Measurements from ENCODE around the gene UNC5B.

The UNC5B gene

DNA sequence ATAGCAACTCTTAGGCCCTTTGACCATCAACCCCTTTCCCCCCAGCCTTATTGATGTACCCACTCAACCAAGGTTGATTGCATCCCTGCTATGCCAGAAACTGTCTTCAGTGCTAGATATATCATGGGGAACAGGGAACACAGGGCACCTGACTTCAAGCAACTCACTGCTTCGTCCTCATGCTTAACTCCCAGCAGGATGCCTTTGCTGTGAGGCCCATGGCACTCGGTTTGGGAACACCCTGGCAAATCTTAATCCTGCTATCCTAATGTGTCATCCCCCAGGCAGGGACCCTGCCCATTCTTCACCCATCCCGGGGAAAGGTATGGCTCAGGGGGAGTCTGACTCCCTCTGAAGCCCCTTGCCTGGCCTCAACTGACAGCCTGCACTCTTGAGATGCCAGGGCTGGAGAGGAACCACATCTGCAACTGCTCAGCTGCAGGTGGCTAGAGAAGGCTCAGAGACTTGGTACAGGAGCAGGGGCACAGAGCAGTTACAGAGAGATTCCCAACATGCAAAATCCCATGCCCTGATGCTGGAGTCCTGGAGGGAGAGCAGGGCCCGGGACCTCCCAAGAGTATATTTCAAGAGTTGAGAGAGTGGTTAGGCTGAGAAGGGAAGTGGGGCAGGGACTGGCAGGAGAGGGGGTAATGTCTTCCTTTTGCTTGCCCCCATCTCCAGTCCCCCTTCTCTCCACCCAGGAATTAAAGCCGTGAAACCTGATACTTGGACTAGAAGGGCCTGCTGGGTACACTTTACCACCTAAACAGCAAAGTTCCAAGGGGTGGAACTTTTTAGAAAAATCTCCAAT is 2.4 kb upstream of the UNC5B start:
- DNase-seq (ENCODE audit: low spot score) = peak; percentile 63

GRCh38 chr10:71210542-71210871 is 1.9 kb upstream of the UNC5B start:
- peak; percentile 45 for DNase-seq (ENCODE audit: low spot score)

- DNase-seq (ENCODE audit: low spot score) = no peak
Observed at GRCh38 chr10:71211053-71211452, 1.3 kb upstream of the UNC5B start.

GRCh38 chr10:71211775-71212317 is 524 bp upstream of the UNC5B start:
- peak; percentile 65 for DNase-seq (ENCODE audit: low spot score)

DNA sequence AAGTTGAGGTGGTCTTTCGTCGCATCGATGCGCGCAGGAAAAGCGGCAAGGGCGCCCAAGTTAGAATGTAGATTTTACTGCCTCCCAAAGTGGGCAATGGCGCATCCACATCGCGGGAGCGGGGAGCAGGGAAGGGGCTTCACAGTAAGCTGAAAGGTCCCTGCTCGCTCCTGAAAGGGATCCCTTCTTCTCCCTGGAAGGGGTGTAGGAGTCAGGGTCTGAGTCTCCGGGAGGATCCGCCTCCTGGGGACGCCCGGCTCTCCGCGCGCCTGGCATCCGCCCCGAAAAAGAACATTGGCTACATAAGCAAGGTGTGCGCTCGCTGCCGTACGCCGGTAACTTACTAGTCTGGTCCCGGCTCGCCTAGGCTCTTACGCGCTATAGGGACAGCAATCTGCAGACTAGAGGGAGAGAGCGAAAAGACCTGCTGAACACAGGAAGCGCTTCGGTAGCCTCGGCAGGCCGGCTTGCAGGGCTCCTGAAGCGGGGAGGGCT is 804 bp downstream of the UNC5B start:
- peak; percentile 71 for DNase-seq (ENCODE audit: low spot score)

- peak; percentile 67 for DNase-seq (ENCODE audit: low spot score)
Observed at GRCh38 chr10:71213761-71214440, 1.5 kb downstream of the UNC5B start.

- peak; percentile 55 for DNase-seq (ENCODE audit: low spot score)
Observed at GRCh38 chr10:71214641-71215559, 2.5 kb downstream of the UNC5B start.

GRCh38 chr10:71216363-71216695 is 4.0 kb downstream of the UNC5B start:
- DNase-seq (ENCODE audit: low spot score) = no peak

- peak; percentile 61 for DNase-seq (ENCODE audit: low spot score)
Observed at GRCh38 chr10:71216751-71217265, 4.4 kb downstream of the UNC5B start.

DNA sequence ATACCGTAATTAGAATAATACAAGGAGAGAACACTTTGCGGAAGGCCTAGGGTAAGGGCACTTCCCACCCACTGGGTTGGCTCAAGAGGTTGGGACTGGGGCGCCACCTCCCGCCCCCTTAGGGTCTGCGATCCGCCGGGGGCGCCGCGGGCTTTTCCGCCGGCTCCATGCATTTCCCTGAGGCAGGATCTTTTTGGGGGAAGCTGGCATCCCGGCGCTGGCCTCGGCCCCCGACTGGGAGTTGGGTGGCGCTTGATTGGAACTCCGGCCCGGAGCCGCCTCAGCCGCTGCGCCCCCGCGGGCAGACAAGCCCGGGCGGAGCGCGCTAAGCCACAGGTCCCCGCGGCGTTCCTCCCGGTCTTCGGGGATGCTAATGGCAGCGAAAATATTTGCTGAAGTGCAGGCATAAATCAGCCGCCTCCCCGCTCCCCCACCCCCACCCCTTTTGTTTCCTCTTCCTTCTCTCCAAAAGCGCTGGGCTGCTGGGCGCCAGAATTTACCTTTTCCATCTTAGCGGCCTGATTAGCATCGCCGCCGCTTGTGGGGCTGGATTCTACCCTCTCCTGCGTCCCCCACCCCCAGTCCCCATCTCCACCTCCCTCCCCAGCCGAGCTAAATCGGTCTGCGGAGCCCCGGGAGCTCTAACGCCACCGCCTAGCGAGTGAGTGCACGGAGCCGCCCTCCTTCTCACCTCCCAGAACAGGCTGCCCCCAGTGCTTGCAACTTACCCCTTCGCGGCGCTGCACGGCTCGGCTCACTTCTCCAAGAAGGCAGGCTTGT is 5.1 kb downstream of the UNC5B start:
- peak; percentile 64 for DNase-seq (ENCODE audit: low spot score)

DNA sequence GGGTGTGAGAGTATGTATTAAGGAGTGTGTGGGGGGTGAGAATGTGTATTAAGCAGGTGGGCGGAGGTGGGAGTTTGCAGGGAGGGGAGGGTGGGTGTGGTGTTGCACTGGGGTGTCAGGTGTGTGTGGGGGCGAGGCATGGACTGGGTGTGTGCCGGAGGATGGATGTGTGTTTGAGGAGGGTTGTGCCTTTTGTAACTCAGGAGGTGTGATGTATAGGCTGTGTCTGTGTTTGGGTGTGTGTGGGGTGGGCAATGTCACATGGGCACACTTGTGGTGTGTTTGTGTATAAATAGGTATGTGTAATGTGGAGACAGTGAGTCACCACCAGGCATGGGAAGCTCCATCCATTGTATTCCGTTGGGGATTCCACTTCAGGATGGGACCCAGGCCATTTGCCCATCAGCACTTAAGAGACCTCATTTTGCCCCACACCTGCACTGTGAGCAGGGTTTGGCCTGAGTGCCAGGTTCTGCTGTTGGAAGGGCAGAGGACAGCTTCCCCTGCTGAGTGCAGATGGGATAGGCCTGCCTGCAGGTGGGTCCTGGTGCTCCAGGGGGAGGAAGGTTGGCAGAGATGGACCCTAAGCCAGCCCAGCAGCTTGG is 5.8 kb downstream of the UNC5B start:
- DNase-seq (ENCODE audit: low spot score) = peak; percentile 46

- peak; percentile 64 for DNase-seq (ENCODE audit: low spot score)
Observed at GRCh38 chr10:71218651-71219050, 6.3 kb downstream of the UNC5B start.

- peak; percentile 23 for DNase-seq (ENCODE audit: low spot score)
Observed at GRCh38 chr10:71219236-71219917, 7.0 kb downstream of the UNC5B start.

- DNase-seq (ENCODE audit: low spot score) = peak; percentile 44
Observed at GRCh38 chr10:71219918-71220688, 7.7 kb downstream of the UNC5B start.

DNA sequence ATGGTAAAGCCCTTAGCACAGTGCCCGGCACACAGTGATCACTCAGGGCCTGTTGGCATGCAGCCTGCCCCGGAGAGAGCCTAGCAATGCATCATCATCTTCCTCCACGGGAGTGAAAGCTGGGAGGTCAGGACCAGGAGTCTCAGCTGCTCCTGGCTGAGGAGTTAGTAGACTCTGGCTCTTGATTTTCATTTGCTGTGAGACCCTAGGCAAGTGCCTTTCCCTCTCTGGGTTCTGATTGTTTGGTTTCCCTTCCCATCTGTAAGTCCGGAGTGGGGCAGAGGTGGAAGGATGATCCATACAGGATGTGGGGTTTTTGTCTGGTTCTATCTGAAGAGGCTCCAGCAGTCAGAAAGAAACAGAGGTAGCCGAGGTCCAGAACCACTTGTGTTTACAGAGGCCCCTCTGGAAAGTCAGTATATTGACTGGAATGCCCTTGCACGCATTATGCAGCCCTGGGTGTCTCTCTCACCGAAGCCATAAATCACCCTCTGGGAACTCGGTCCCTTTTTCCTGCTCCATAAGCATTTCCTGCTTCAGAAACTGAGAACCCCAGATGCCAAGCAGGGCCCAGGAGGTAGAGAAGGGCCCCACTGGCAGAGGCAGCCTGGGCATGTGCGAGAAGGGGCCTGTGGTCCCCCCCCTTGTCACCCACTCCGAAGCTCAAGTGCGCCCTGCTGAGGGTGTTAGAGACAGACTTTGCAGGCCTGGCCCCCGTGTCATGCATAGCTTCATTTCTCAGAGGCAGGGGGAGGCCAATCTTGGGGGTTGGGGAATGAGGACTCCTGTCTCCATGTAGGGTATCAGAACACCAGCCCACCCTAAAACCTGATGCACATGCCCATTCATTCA is 8.5 kb downstream of the UNC5B start:
- DNase-seq (ENCODE audit: low spot score) = peak; percentile 45

GRCh38 chr10:71221586-71222202 is 9.3 kb downstream of the UNC5B start:
- peak; percentile 33 for DNase-seq (ENCODE audit: low spot score)

DNA sequence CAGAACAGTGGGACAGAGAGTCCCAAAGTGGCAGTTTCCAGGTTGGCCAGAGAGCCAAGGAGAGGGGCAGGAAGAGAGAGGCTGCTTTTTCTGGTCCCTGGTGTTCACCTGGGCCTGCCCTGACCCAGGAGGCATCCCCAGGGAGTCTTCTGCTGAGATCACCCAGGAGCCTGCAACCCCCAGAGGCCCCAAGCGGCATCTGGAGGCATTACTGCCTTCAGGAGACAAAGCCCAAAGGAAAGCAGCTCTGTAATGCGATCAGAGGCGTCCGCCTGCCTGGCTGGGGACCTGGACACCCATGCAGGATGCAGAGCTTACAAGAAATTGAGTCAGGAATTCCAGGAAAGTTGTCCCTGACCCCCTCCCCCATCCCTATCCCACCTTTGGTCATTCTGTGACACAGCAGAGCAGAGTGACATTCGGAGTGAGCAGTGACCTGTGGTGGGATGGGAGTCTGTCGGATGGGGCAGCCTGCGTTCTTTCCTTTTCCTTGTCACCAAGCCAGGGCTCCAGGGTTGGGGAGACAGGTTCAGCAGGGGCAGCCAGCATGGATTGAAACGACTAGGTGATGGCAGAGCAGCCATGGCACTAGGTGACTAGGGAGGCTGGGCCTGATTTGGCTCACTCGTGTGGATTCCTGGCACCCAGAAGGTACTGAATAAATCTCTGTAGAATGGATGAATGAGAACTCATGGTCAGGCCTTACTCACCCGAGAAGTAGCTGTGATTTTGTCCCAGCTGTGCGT is 10.4 kb downstream of the UNC5B start:
- peak; percentile 60 for DNase-seq (ENCODE audit: low spot score)

All from left forelimb (tissue), 1 donor.